ENCODE data around the gene LEMD1. TPM values are rescaled to one million over a fixed set of nuclear protein-coding genes. Genes with fewer than 3 reads are reported as not detected.
A peak's percentile ranks its signal among the peaks of the same experiment; 100 is the strongest.

The LEMD1 gene
- total RNA-seq, 1 experiment from 2014 or later, result 26.3 TPM

DNA sequence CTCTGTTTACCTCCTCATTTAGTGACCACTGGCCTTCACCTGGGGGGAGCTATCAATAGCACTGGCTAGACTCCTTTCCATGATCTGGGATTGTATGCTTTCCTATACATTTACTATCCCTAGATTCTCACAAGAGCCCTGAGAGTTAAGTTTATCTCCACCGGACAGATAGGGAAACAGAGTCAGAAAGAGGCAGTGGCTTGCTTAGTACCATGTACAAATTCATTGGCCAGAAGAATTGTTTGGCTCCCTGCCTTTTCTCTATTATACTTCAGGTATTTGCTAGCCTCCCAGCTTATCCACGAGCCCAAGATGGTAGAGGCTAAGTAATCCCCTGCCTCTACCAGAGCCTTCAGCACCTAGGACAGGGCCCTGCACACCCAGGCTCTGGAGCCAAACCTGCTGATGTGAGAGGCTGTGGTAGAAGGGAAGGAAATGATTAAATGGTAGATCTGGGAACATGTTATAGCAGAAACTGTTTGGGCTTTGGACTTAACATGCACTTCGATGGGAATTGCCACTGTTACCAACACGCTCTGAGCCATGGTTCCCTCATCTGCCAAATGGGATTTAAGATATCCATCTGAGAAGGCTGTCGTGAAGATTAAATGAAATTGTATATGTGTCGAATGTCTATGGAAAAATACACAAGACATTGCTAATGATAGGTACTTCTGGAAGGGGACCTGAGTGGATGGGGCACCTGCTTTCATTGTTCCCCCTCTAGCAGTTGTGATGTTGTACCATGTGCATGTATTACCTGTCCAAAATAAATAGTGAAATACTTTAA, 37.1 kb upstream of the LEMD1 start (continued):
- TF ChIP-seq, protein P1, sequence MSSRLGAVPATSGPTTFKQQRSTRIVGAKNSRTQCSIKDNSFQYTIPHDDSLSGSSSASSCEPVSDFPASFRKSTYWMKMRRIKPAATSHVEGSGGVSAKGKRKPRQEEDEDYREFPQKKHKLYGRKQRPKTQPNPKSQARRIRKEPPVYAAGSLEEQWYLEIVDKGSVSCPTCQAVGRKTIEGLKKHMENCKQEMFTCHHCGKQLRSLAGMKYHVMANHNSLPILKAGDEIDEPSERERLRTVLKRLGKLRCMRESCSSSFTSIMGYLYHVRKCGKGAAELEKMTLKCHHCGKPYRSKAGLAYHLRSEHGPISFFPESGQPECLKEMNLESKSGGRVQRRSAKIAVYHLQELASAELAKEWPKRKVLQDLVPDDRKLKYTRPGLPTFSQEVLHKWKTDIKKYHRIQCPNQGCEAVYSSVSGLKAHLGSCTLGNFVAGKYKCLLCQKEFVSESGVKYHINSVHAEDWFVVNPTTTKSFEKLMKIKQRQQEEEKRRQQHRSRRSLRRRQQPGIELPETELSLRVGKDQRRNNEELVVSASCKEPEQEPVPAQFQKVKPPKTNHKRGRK (CRISPR knock-in tag; IDR thresholded peaks at IDR 0.05; ENCODE audit: borderline replicate concordance), result peak; percentile 45; the same call in 1 of the 2 replicates
- TF ChIP-seq SMAD4 (CRISPR knock-in tag; IDR thresholded peaks at IDR 0.05) (no peak), FOXK1 (CRISPR knock-in tag; IDR thresholded peaks at IDR 0.05) (peak; percentile 80; the same call in 1 of the 2 replicates), NFE2L1 (CRISPR knock-in tag; IDR thresholded peaks at IDR 0.05) (peak; percentile 72; the same call in 1 of the 2 replicates), CBFB (CRISPR knock-in tag; IDR thresholded peaks at IDR 0.05; ENCODE audit: low read depth) (no peak), TP53 (CRISPR knock-in tag; IDR thresholded peaks at IDR 0.05) (no peak), MYBL2 (CRISPR knock-in tag; IDR thresholded peaks at IDR 0.05) (no peak), ZNF671 (CRISPR knock-in tag; IDR thresholded peaks at IDR 0.05) (no peak), SOX15 (CRISPR knock-in tag; IDR thresholded peaks at IDR 0.05) (no peak), ZNF263 (CRISPR knock-in tag; IDR thresholded peaks at IDR 0.05; ENCODE audit: low read depth) (no peak), JAZF1 (CRISPR knock-in tag; IDR thresholded peaks at IDR 0.05) (no peak), NR2C2 (CRISPR knock-in tag; IDR thresholded peaks at IDR 0.05) (no peak), SMAD3 (CRISPR knock-in tag; IDR thresholded peaks at IDR 0.05; ENCODE audit: borderline replicate concordance) (peak; percentile 74; the same call in 1 of the 2 replicates)
- TF ChIP-seq, protein P2, sequence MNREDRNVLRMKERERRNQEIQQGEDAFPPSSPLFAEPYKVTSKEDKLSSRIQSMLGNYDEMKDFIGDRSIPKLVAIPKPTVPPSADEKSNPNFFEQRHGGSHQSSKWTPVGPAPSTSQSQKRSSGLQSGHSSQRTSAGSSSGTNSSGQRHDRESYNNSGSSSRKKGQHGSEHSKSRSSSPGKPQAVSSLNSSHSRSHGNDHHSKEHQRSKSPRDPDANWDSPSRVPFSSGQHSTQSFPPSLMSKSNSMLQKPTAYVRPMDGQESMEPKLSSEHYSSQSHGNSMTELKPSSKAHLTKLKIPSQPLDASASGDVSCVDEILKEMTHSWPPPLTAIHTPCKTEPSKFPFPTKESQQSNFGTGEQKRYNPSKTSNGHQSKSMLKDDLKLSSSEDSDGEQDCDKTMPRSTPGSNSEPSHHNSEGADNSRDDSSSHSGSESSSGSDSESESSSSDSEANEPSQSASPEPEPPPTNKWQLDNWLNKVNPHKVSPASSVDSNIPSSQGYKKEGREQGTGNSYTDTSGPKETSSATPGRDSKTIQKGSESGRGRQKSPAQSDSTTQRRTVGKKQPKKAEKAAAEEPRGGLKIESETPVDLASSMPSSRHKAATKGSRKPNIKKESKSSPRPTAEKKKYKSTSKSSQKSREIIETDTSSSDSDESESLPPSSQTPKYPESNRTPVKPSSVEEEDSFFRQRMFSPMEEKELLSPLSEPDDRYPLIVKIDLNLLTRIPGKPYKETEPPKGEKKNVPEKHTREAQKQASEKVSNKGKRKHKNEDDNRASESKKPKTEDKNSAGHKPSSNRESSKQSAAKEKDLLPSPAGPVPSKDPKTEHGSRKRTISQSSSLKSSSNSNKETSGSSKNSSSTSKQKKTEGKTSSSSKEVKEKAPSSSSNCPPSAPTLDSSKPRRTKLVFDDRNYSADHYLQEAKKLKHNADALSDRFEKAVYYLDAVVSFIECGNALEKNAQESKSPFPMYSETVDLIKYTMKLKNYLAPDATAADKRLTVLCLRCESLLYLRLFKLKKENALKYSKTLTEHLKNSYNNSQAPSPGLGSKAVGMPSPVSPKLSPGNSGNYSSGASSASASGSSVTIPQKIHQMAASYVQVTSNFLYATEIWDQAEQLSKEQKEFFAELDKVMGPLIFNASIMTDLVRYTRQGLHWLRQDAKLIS (CRISPR knock-in tag; IDR thresholded peaks at IDR 0.05; ENCODE audit: borderline replicate concordance), result no peak
- TF ChIP-seq, protein P3, sequence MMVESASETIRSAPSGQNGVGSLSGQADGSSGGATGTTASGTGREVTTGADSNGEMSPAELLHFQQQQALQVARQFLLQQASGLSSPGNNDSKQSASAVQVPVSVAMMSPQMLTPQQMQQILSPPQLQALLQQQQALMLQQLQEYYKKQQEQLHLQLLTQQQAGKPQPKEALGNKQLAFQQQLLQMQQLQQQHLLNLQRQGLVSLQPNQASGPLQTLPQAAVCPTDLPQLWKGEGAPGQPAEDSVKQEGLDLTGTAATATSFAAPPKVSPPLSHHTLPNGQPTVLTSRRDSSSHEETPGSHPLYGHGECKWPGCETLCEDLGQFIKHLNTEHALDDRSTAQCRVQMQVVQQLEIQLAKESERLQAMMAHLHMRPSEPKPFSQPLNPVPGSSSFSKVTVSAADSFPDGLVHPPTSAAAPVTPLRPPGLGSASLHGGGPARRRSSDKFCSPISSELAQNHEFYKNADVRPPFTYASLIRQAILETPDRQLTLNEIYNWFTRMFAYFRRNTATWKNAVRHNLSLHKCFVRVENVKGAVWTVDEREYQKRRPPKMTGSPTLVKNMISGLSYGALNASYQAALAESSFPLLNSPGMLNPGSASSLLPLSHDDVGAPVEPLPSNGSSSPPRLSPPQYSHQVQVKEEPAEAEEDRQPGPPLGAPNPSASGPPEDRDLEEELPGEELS (CRISPR knock-in tag; IDR thresholded peaks at IDR 0.05), result peak; percentile 89
- TF ChIP-seq, protein P4, sequence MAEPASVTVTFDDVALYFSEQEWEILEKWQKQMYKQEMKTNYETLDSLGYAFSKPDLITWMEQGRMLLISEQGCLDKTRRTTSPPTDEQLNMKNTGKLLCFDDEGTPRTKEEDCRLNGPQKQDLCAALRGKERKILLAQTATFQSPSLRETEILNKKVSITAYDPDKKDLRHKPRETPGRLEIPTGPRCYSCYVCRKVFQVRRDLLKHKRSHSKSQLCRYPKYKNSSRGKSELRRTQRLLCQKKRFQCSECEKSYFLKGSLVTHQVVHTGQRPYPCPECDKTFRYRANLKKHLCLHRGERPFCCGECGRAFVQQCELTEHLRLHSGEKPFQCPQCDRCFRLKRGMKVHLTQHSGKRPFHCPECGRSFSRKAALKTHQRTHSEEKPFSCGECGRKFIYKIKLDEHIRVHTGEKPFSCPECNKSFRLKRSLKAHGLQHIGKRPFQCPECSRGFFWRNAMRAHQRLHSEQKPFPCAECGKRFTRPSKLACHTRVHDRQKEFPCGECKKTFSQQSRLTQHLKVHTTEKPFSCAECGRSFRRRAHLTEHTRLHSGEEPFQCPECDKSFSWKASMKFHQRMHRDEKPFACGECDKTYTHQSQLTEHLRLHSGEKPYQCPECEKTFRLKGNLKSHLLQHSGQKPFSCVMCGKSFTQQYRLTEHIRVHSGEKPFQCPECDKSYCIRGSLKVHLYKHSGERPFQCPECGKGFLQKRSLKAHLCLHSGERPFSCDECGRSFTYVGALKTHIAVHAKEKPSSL (CRISPR knock-in tag; conservative IDR thresholded peaks at IDR 0.05), result no peak
- TF ChIP-seq, protein P5, sequence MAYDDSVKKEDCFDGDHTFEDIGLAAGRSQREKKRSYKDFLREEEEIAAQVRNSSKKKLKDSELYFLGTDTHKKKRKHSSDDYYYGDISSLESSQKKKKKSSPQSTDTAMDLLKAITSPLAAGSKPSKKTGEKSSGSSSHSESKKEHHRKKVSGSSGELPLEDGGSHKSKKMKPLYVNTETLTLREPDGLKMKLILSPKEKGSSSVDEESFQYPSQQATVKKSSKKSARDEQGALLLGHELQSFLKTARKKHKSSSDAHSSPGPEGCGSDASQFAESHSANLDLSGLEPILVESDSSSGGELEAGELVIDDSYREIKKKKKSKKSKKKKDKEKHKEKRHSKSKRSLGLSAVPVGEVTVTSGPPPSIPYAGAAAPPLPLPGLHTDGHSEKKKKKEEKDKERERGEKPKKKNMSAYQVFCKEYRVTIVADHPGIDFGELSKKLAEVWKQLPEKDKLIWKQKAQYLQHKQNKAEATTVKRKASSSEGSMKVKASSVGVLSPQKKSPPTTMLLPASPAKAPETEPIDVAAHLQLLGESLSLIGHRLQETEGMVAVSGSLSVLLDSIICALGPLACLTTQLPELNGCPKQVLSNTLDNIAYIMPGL (CRISPR knock-in tag; IDR thresholded peaks at IDR 0.05), result no peak
- TF ChIP-seq, protein P6, sequence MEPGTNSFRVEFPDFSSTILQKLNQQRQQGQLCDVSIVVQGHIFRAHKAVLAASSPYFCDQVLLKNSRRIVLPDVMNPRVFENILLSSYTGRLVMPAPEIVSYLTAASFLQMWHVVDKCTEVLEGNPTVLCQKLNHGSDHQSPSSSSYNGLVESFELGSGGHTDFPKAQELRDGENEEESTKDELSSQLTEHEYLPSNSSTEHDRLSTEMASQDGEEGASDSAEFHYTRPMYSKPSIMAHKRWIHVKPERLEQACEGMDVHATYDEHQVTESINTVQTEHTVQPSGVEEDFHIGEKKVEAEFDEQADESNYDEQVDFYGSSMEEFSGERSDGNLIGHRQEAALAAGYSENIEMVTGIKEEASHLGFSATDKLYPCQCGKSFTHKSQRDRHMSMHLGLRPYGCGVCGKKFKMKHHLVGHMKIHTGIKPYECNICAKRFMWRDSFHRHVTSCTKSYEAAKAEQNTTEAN (CRISPR knock-in tag; IDR thresholded peaks at IDR 0.05), result 0 out of 2 replicates have a peak, but pooled peaks have one; percentile 27
- TF ChIP-seq, protein P7, sequence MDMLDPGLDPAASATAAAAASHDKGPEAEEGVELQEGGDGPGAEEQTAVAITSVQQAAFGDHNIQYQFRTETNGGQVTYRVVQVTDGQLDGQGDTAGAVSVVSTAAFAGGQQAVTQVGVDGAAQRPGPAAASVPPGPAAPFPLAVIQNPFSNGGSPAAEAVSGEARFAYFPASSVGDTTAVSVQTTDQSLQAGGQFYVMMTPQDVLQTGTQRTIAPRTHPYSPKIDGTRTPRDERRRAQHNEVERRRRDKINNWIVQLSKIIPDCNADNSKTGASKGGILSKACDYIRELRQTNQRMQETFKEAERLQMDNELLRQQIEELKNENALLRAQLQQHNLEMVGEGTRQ (CRISPR knock-in tag; IDR thresholded peaks at IDR 0.05), result no peak
- TF ChIP-seq, protein P8, sequence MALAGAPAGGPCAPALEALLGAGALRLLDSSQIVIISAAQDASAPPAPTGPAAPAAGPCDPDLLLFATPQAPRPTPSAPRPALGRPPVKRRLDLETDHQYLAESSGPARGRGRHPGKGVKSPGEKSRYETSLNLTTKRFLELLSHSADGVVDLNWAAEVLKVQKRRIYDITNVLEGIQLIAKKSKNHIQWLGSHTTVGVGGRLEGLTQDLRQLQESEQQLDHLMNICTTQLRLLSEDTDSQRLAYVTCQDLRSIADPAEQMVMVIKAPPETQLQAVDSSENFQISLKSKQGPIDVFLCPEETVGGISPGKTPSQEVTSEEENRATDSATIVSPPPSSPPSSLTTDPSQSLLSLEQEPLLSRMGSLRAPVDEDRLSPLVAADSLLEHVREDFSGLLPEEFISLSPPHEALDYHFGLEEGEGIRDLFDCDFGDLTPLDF (CRISPR knock-in tag; IDR thresholded peaks at IDR 0.05), result no peak
